HepG2 (cell line): Measurements from ENCODE around the gene STIP1. TPM values are rescaled to one million over a fixed set of nuclear protein-coding genes. Genes with fewer than 3 reads are reported as not detected.

ENCODE experiments used
- CBX5 ChIP-seq: sonication (generic); formaldehyde crosslinking; IDR thresholded peaks from 2 replicates; pipeline ENCODE4 v1.4.0; 2020; ENCODE audit warnings: missing genetic modification reagents, borderline replicate concordance
- DPF2 ChIP-seq: sonication (generic); formaldehyde crosslinking; IDR thresholded peaks from 2 replicates; pipeline ENCODE4 v1.4.0; 2020; ENCODE audit warnings: mild to moderate bottlenecking, low read depth, missing genetic modification reagents, borderline replicate concordance
- FOXA3 ChIP-seq: IDR thresholded peaks from 2 replicates; pipeline ENCODE4 v1.6.1; 2016; ENCODE audit warnings: missing genetic modification reagents, missing compliant biosample characterization
- GABPA ChIP-seq, 2 experiments: IDR thresholded peaks; 2 replicates each; pipeline ENCODE4 v1.6.1; 2011 to 2016; ENCODE audit warnings: low read depth in 2 of 2, low read length in 1 of 2, missing biosample characterization in 1 of 2, missing genetic modification characterization in 1 of 2
- HNRNPL ChIP-seq: fragments of 200-400 bp; formaldehyde crosslinking; IDR thresholded peaks from 2 replicates; pipeline ENCODE4 v1.6.1; 2017; ENCODE audit warnings: mild to moderate bottlenecking, low read depth, low read length
- MED1 ChIP-seq: sonication (generic); formaldehyde crosslinking; IDR thresholded peaks from 2 replicates; pipeline ENCODE4 v1.4.0; 2020; ENCODE audit warnings: missing genetic modification reagents
- MYNN ChIP-seq: sonication (generic); formaldehyde crosslinking; IDR thresholded peaks from 2 replicates; pipeline ENCODE4 v1.4.0; 2020; ENCODE audit warnings: mild to moderate bottlenecking, low read depth, missing genetic modification reagents
- RARA ChIP-seq: IDR thresholded peaks from 2 replicates; pipeline ENCODE4 v1.6.1; 2016; ENCODE audit warnings: missing genetic modification reagents, missing compliant biosample characterization
- RBM39 ChIP-seq: fragments of 200-400 bp; formaldehyde crosslinking; IDR thresholded peaks from one replicate; pipeline ENCODE4 v1.6.1; 2018; ENCODE audit warnings: antibody characterized with exemption, mild to moderate bottlenecking, low read depth, low read length; ENCODE audit not compliant: poor library complexity, severe bottlenecking
- ZNF12 ChIP-seq: sonication (generic); formaldehyde crosslinking; IDR thresholded peaks from 2 replicates; pipeline ENCODE4 v1.5.0; 2020; ENCODE audit warnings: missing genetic modification reagents
- ZNF207 ChIP-seq: fragments of 450-650 bp; IDR thresholded peaks from 2 replicates; pipeline ENCODE4 v1.6.1; 2016; ENCODE audit warnings: antibody characterized with exemption, borderline replicate concordance
- ZNF253 ChIP-seq: sonication (generic); formaldehyde crosslinking; IDR thresholded peaks from 2 replicates; pipeline ENCODE4 v1.8.0; 2022; ENCODE audit warnings: mild to moderate bottlenecking, missing genetic modification reagents, borderline replicate concordance
- ZNF282 ChIP-seq: fragments of 450-650 bp; IDR thresholded peaks from 2 replicates; pipeline ENCODE4 v1.6.1; 2018; ENCODE audit not compliant: partially characterized antibody
- ZNF331 ChIP-seq: sonication (generic); formaldehyde crosslinking; IDR thresholded peaks from 2 replicates; pipeline ENCODE4 v1.4.0; 2020; ENCODE audit warnings: missing genetic modification reagents
- ZNF354B ChIP-seq: sonication (generic); formaldehyde crosslinking; IDR thresholded peaks from 2 replicates; pipeline ENCODE4 v1.8.0; 2022; ENCODE audit warnings: mild to moderate bottlenecking, missing genetic modification reagents
- ZNF441 ChIP-seq: sonication (generic); formaldehyde crosslinking; IDR thresholded peaks from 2 replicates; pipeline ENCODE4 v1.7.0; 2021; ENCODE audit warnings: missing genetic modification reagents, borderline replicate concordance
- ZNF510 ChIP-seq: sonication (generic); formaldehyde crosslinking; IDR thresholded peaks from 2 replicates; pipeline ENCODE4 v1.4.0; 2020; ENCODE audit warnings: low read depth, mild to moderate bottlenecking, missing genetic modification reagents
- ZNF546 ChIP-seq: sonication (generic); formaldehyde crosslinking; conservative IDR thresholded peaks from 2 replicates; pipeline ENCODE4 v1.8.1; 2023; ENCODE audit warnings: mild to moderate bottlenecking, missing genetic modification reagents
- ZNF574 ChIP-seq: sonication (generic); formaldehyde crosslinking; IDR thresholded peaks from 2 replicates; pipeline ENCODE4 v1.4.0; 2020; ENCODE audit warnings: missing genetic modification reagents
- ZNF605 ChIP-seq: sonication (generic); formaldehyde crosslinking; IDR thresholded peaks from 2 replicates; pipeline ENCODE4 v1.8.0; 2022; ENCODE audit warnings: mild to moderate bottlenecking, missing genetic modification reagents
- ZNF687 ChIP-seq: sonication (generic); formaldehyde crosslinking; IDR thresholded peaks from 2 replicates; pipeline ENCODE4 v1.5.1; 2020; ENCODE audit warnings: mild to moderate bottlenecking, missing genetic modification reagents, moderate library complexity
- polyA plus RNA-seq, 8 experiments: library from polyadenylated mRNA; depleted of rRNA in 3 of 8; stranded (reverse) in 7 of 8; unstranded in 1 of 8; fragments of >200 nt; fragmentation: Illumina TruSeq in 4 of 8; extraction: Trizol in 4 of 8; gene quantifications; 2 replicates each; pipeline versions ENCODE4 v1.2.1 to v1.2.3, GENCODE V29; 2011 to 2016; ENCODE audit warnings: low read depth in 4 of 8, missing spikeins in 1 of 8, mixed read lengths in 1 of 8; ENCODE audit not compliant: insufficient read depth in 1 of 8
- total RNA-seq, 5 experiments: library from RNA; depleted of rRNA; stranded (reverse); fragments of >200 nt; fragmentation: Illumina TruSeq; extraction: Trizol; gene quantifications; 2 replicates each; pipeline ENCODE4 v1.2.3, GENCODE V29; 2016; ENCODE audit warnings: low read depth in 1 of 5

The STIP1 gene
- total and polyA plus RNA-seq, 2 of the 13 experiments (the other 11 are each of a cell fraction or from before 2014, with no cell fraction given), result 81.1 to 217 TPM

DNA sequence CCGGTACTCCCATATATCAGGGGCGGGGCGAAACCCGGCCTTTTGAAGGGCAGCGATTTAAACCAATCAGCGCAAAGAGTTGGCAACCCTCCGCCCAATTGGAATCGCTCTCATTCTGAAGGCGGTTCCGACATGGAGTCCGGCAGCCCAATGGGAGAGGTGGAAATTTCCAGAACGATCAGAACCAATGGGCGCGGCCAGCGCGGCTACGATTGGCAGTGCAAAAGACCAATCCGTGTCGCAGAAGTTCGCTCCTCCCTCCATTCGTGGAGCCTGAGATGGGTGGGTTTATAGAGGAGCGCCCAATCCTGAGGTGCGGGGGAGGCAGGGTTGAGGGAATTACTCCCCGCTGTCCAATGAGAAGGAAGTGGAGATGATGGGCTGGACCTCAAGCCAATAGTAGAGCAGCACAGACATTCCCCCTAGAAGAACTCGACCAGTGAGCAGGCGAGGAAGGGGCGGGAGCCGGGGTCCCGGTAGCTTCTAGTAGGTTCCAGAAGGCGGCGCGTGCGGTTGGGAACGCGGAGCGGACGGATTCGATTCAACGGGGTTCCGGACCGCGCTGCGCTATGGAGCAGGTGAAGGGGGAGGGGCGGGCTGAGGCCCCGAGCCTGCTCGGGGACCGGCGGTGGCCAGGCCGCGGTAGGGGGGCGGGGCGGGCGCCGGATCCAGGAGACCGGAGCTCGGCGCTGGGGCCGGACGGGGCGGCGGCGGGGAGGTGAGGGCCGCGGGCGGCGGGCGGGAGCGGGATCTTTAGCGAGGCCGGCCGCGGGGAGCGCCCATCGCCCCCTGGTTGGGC, at the start of gene STIP1 (continued):
- TF ChIP-seq ZNF253 (CRISPR knock-in tag) (peak; percentile 43; the same call in 1 of the 2 replicates), HNRNPL (no peak), ZNF207 (no peak), ZNF441 (CRISPR knock-in tag) (no peak), RBM39 (peak; percentile 16), ZNF605 (peak; percentile 53; the same call in 1 of the 2 replicates), ZNF331 (CRISPR knock-in tag) (peak; percentile 44; the same call in 1 of the 2 replicates), MYNN (peak; percentile 76; the same call in 1 of the 2 replicates), ZNF574 (peak; percentile 49; the same call in 1 of the 2 replicates), ZNF282 (no peak), ZNF510 (CRISPR knock-in tag) (no peak), MED1 (CRISPR knock-in tag) (0 out of 2 replicates have a peak, but pooled peaks have one; percentile 35), CBX5 (CRISPR knock-in tag) (0 out of 2 replicates have a peak, but pooled peaks have one; percentile 78), GABPA (IDR thresholded peaks at IDR 0.05; ENCODE audit: low read depth, low read length) (peak; percentile 44; the same call in 1 of the 2 replicates), GABPA (CRISPR knock-in tag; IDR thresholded peaks at IDR 0.05; ENCODE audit: low read depth) (peak; percentile 70; the same call in 1 of the 2 replicates), ZNF12 (no peak), ZNF546 (CRISPR knock-in tag) (no peak), DPF2 (CRISPR knock-in tag) (no peak), ZNF687 (CRISPR knock-in tag) (peak; percentile 68; the same call in 1 of the 2 replicates), ZNF354B (CRISPR knock-in tag) (no peak), FOXA3 (CRISPR knock-in tag) (peak; percentile 33), RARA (CRISPR knock-in tag) (peak; percentile 18)
